NCI-H2081 treated with DMSO at 0.1 percent for 48 hours (cell line): ENCODE results near the gene AHSG.

ENCODE experiments used
- DNase-seq: peaks from one replicate; lab custom pipeline; 2025; lab: John Stamatoyannopoulos, UW

AHSG gene

GRCh38 chr3:186593862-186594261, 19.0 kb upstream of the AHSG start:
- no peak for DNase-seq

- DNase-seq: no peak
Observed at GRCh38 chr3:186594591-186595113, 18.2 kb upstream of the AHSG start.

- no peak for DNase-seq
Observed at GRCh38 chr3:186596568-186597287, 16.1 kb upstream of the AHSG start.

GRCh38 chr3:186598108-186598784, 14.6 kb upstream of the AHSG start:
- no peak for DNase-seq

GRCh38 chr3:186598794-186599141, 14.1 kb upstream of the AHSG start:
- DNase-seq: no peak

GRCh38 chr3:186599142-186599784, 13.6 kb upstream of the AHSG start:
- DNase-seq: no peak

GRCh38 chr3:186599785-186600166, 13.1 kb upstream of the AHSG start:
- no peak for DNase-seq

GRCh38 chr3:186600896-186601295, 12.0 kb upstream of the AHSG start:
- DNase-seq: no peak

GRCh38 chr3:186603159-186603558, 9.7 kb upstream of the AHSG start:
- DNase-seq: no peak

- no peak for DNase-seq
Observed at GRCh38 chr3:186605078-186605477, 7.8 kb upstream of the AHSG start.

GRCh38 chr3:186605561-186606545, 7.0 kb upstream of the AHSG start:
- DNase-seq: no peak

- no peak for DNase-seq
Observed at GRCh38 chr3:186608624-186609215, 4.1 kb upstream of the AHSG start.

- DNase-seq: no peak
Observed at GRCh38 chr3:186609247-186609868, 3.5 kb upstream of the AHSG start.

GRCh38 chr3:186612065-186612464, 795 bp upstream of the AHSG start:
- DNase-seq: no peak

GRCh38 chr3:186613637-186614265, 891 bp downstream of the AHSG start:
- DNase-seq: no peak

GRCh38 chr3:186614266-186614596, 1.4 kb downstream of the AHSG start:
- DNase-seq: no peak

GRCh38 chr3:186614597-186615483, 2.0 kb downstream of the AHSG start:
- DNase-seq: peak; percentile 73

GRCh38 chr3:186616299-186616617, 3.4 kb downstream of the AHSG start:
- DNase-seq: no peak

GRCh38 chr3:186617036-186617946, 4.4 kb downstream of the AHSG start:
- DNase-seq: peak; percentile 32
